ENCODE data around the gene ALKAL2.

DNA sequence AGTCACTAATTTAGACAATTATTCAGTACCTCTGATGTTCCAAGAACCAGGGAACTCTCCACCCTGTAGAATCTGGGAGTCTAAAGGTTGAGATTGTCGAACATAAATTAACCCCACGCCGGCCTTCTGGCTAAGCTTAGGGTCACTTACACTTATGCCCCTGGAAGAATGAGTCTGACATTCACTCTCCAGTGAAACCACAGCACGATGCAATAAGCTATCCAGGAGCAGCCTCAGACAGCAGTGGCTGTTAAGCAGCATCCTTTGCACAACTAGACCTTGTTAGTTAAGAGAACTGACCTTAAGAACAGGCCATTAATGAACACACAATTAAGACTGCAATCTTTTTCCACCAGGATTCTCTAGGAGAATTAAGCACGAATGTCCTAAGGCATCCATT lies 49.0 kb downstream of the ALKAL2 start:
- TF ChIP-seq, protein P1, sequence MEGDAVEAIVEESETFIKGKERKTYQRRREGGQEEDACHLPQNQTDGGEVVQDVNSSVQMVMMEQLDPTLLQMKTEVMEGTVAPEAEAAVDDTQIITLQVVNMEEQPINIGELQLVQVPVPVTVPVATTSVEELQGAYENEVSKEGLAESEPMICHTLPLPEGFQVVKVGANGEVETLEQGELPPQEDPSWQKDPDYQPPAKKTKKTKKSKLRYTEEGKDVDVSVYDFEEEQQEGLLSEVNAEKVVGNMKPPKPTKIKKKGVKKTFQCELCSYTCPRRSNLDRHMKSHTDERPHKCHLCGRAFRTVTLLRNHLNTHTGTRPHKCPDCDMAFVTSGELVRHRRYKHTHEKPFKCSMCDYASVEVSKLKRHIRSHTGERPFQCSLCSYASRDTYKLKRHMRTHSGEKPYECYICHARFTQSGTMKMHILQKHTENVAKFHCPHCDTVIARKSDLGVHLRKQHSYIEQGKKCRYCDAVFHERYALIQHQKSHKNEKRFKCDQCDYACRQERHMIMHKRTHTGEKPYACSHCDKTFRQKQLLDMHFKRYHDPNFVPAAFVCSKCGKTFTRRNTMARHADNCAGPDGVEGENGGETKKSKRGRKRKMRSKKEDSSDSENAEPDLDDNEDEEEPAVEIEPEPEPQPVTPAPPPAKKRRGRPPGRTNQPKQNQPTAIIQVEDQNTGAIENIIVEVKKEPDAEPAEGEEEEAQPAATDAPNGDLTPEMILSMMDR (IDR thresholded peaks at IDR 0.05; ENCODE audit: poor library complexity): no peak
- TF ChIP-seq EZH2phosphoT487 (IDR thresholded peaks at IDR 0.05; ENCODE audit: low read depth, severe bottlenecking, unreplicated experiment): no peak
- TF ChIP-seq EZH2 (IDR thresholded peaks at IDR 0.05; ENCODE audit: borderline replicate concordance): no peak
